ENCODE data around the gene MUC13. TPM values are rescaled to one million over a fixed set of nuclear protein-coding genes. Genes with fewer than 3 reads are reported as not detected.

The MUC13 gene
- total RNA-seq, 4 donors from 2014 or later: not detected

GRCh38 chr3:124878561-124879336 lies 55.8 kb downstream of the MUC13 start:
- H3K36me3 ChIP-seq: peaks cover 0 to 3% of the 10 kb centered on the region in 2 donors
- peak; percentile 89 for ATAC-seq
- H3K4me3 ChIP-seq: no peak overlapping the region
- peak; percentile 84 for TF ChIP-seq POLR2AphosphoS5 (IDR thresholded peaks at IDR 0.05)
- TF ChIP-seq CTCF (IDR thresholded peaks at IDR 0.05): no peak
- no peaks in the 10 kb centered on the region for H3K9me3 ChIP-seq
- H3K27ac ChIP-seq: peak overlapping the region; percentile 77 to 86 (median 80)
- H3K4me1 ChIP-seq: peaks cover 14 to 79% (median 20%) of the 10 kb centered on the region in 3 donors
- WGBS, 2 donors (ENCODE audit: low coverage in 1 of 2): 0 to 6% methylated on average over 5 to 6 of the region's 6 CpGs
- H3K27me3 ChIP-seq: no peaks in the 10 kb centered on the region

GRCh38 chr3:124877674-124878073 lies 56.9 kb downstream of the MUC13 start:
- H3K4me1 ChIP-seq: peaks cover 14 to 68% (median 20%) of the 10 kb centered on the region in 3 donors
- ATAC-seq: no peak
- WGBS, 2 donors (ENCODE audit: low coverage in 1 of 2): 89 to 95% methylated on average over 3 of the region's 3 CpGs
- H3K27me3 ChIP-seq: no peaks in the 10 kb centered on the region
- H3K9me3 ChIP-seq: no peaks in the 10 kb centered on the region
- H3K4me3 ChIP-seq: no peak overlapping the region
- TF ChIP-seq POLR2AphosphoS5 (IDR thresholded peaks at IDR 0.05) (no peak), CTCF (IDR thresholded peaks at IDR 0.05) (no peak), EP300 (IDR thresholded peaks at IDR 0.05) (no peak), POLR2A (IDR thresholded peaks at IDR 0.05) (no peak)
- H3K36me3 ChIP-seq: peaks cover 0 to 4% of the 10 kb centered on the region in 2 donors
- H3K27ac ChIP-seq: peak overlapping the region; percentile 77 to 86 (median 80)

- Histone ChIP-seq H3K27ac (peak overlapping the region in 3 of 4 donors; percentile 9 to 82 (median 51)), H3K4me1 (peaks cover 14 to 60% (median 20%) of the 10 kb centered on the region in 3 donors), H3K4me3 (no peak overlapping the region), H3K36me3 (peaks cover 0 to 17% of the 10 kb centered on the region in 2 donors), H3K27me3 (no peaks in the 10 kb centered on the region), H3K9me3 (no peaks in the 10 kb centered on the region)
- WGBS, 2 donors (ENCODE audit: low coverage in 1 of 2): 36 to 65% methylated on average over 3 of the region's 3 CpGs
- ATAC-seq: no peak
- TF ChIP-seq POLR2A (IDR thresholded peaks at IDR 0.05) (no peak), EP300 (IDR thresholded peaks at IDR 0.05) (no peak), POLR2AphosphoS5 (IDR thresholded peaks at IDR 0.05) (no peak), CTCF (IDR thresholded peaks at IDR 0.05) (no peak)
These were observed 58.1 kb downstream of the MUC13 start for GRCh38 chr3:124876401-124876878.

GRCh38 chr3:124873226-124873625 lies 61.3 kb downstream of the MUC13 start:
- TF ChIP-seq POLR2AphosphoS5 (IDR thresholded peaks at IDR 0.05) (no peak), CTCF (IDR thresholded peaks at IDR 0.05) (no peak), EP300 (IDR thresholded peaks at IDR 0.05) (no peak), POLR2A (IDR thresholded peaks at IDR 0.05) (no peak)
- peaks cover 4 to 36% (median 8%) of the 10 kb centered on the region in 3 donors for H3K4me1 ChIP-seq
- no peaks in the 10 kb centered on the region for H3K27me3 ChIP-seq
- WGBS, 2 donors (ENCODE audit: low coverage in 1 of 2): 75% methylated on average over 1 of the region's 1 CpG; no CpG with 5 or more reads in 1 of the 2 donors
- H3K9me3 ChIP-seq: no peaks in the 10 kb centered on the region
- no peak overlapping the region for H3K27ac ChIP-seq
- peaks cover 0 to 31% of the 10 kb centered on the region in 2 donors for H3K36me3 ChIP-seq
- H3K4me3 ChIP-seq: no peak overlapping the region
- no peak for ATAC-seq

GRCh38 chr3:124867511-124867910 lies 67.0 kb downstream of the MUC13 start:
- H3K27me3 ChIP-seq: no peaks in the 10 kb centered on the region
- no peak overlapping the region for H3K4me3 ChIP-seq
- ATAC-seq: no peak
- peaks cover 0 to 43% of the 10 kb centered on the region in 2 donors for H3K36me3 ChIP-seq
- peaks cover 0 to 9% (median 0%) of the 10 kb centered on the region in 3 donors for H3K4me1 ChIP-seq
- no peak for TF ChIP-seq POLR2AphosphoS5 (IDR thresholded peaks at IDR 0.05)
- TF ChIP-seq EP300 (IDR thresholded peaks at IDR 0.05): no peak
- TF ChIP-seq POLR2A (IDR thresholded peaks at IDR 0.05): no peak
- no peak for TF ChIP-seq CTCF (IDR thresholded peaks at IDR 0.05)
- H3K9me3 ChIP-seq: no peaks in the 10 kb centered on the region
- WGBS, 2 donors (ENCODE audit: low coverage in 1 of 2): 92 to 94% methylated on average over 2 to 3 of the region's 3 CpGs
- H3K27ac ChIP-seq: no peak overlapping the region
